Upper lobe of right lung (tissue), 1 donor: ENCODE results near the gene NSF. TPM values are rescaled to one million over a fixed set of nuclear protein-coding genes. Genes with fewer than 3 reads are reported as not detected.

ENCODE experiments used
- ATAC-seq: fragments of 200-7000 bp; cut with Tn5 transposase; one replicate; pipeline ENCODE4 v1.9.1; 2020; ENCODE audit warnings: mild to moderate bottlenecking, moderate library complexity
- DNase-seq: peaks from one replicate; pipeline ENCODE4 v3.0.0-alpha.2; 2020
- H3K27ac ChIP-seq: fragments of 200-600 bp; one replicate; pipeline ENCODE4 v1.8.0; 2022
- H3K27me3 ChIP-seq: fragments of 200-600 bp; one replicate; pipeline ENCODE4 v1.8.0; 2022; ENCODE audit warnings: mild to moderate bottlenecking
- H3K36me3 ChIP-seq: fragments of 200-600 bp; one replicate; pipeline ENCODE4 v1.8.0; 2022
- H3K4me1 ChIP-seq: fragments of 200-600 bp; one replicate; pipeline ENCODE4 v1.8.0; 2022
- H3K4me3 ChIP-seq: fragments of 200-600 bp; one replicate; pipeline ENCODE4 v1.8.0; 2022; ENCODE audit warnings: mild to moderate bottlenecking
- H3K9me3 ChIP-seq: fragments of 200-600 bp; one replicate; pipeline ENCODE4 v1.8.0; 2022
- CTCF ChIP-seq: fragments of 200-600 bp; IDR thresholded peaks from one replicate; pipeline ENCODE4 v1.8.0; 2022; ENCODE audit warnings: antibody characterized with exemption
- intact Hi-C: fragments of 100-400 bp; cut with DNase I; formaldehyde crosslinking; loops from one replicate; pipeline ENCODE4 v1.11.0; 2022
- total RNA-seq: library from RNA; stranded (reverse); fragmentation: NEBNext Ultra II Directional; extraction: Animal tissue kit (Norgen Biotek cat#: 25700); gene quantifications from one replicate; pipeline ENCODE4 v1.2.1, GENCODE V29; 2021
- donor health status: DM: no; HTN: yes; CAD: no; lungs with severe emphysema.

The NSF gene
- total RNA-seq, 1 donor from 2014 or later = 49.6 TPM

GRCh38 chr17:46770818-46771560, 180.5 kb downstream of the NSF start:
- H3K27me3 ChIP-seq = peaks cover 8% of the 10 kb centered on the region
- no peak for TF ChIP-seq CTCF
- no peaks in the 10 kb centered on the region for H3K36me3 ChIP-seq
- no peaks in the 10 kb centered on the region for H3K9me3 ChIP-seq
- H3K4me1 ChIP-seq = peaks cover 7% of the 10 kb centered on the region
- intact Hi-C loops = no loop called here
- H3K4me3 ChIP-seq = peak overlapping the region; percentile 51
- H3K27ac ChIP-seq = peak overlapping the region; percentile 42
- peak; percentile 80 for DNase-seq
- ATAC-seq = peak; percentile 67

GRCh38 chr17:46771561-46772474, 181.3 kb downstream of the NSF start:
- Histone ChIP-seq H3K4me1 (peaks cover 7% of the 10 kb centered on the region), H3K27ac (peak overlapping the region; percentile 47), H3K36me3 (no peaks in the 10 kb centered on the region), H3K9me3 (no peaks in the 10 kb centered on the region), H3K27me3 (peaks cover 8% of the 10 kb centered on the region), H3K4me3 (peak overlapping the region; percentile 57)
- intact Hi-C loops = no loop called here
- no peak for TF ChIP-seq CTCF
- ATAC-seq = peak; percentile 52
- peak; percentile 85 for DNase-seq

- ATAC-seq (no peak), DNase-seq (no peak)
- no peaks in the 10 kb centered on the region for H3K9me3 ChIP-seq
- H3K4me3 ChIP-seq = peak overlapping the region; percentile 57
- TF ChIP-seq CTCF = no peak
- intact Hi-C loops = no loop called here
- no peaks in the 10 kb centered on the region for H3K36me3 ChIP-seq
- H3K27ac ChIP-seq = peak overlapping the region; percentile 47
- peaks cover 7% of the 10 kb centered on the region for H3K4me1 ChIP-seq
- H3K27me3 ChIP-seq = peaks cover 8% of the 10 kb centered on the region
These were observed 182.2 kb downstream of the NSF start for GRCh38 chr17:46772475-46773220.

- Histone ChIP-seq H3K27me3 (peaks cover 8% of the 10 kb centered on the region), H3K27ac (no peak overlapping the region), H3K4me3 (no peak overlapping the region), H3K4me1 (peaks cover 7% of the 10 kb centered on the region), H3K9me3 (no peaks in the 10 kb centered on the region), H3K36me3 (no peaks in the 10 kb centered on the region)
- intact Hi-C loops = no loop called here
- TF ChIP-seq CTCF = no peak
- DNase-seq = no peak
- ATAC-seq = no peak
These were observed 182.7 kb downstream of the NSF start for GRCh38 chr17:46773221-46773605.

GRCh38 chr17:46773676-46774075, 183.2 kb downstream of the NSF start:
- Histone ChIP-seq H3K27ac (no peak overlapping the region), H3K4me3 (no peak overlapping the region), H3K36me3 (no peaks in the 10 kb centered on the region), H3K27me3 (peaks cover 8% of the 10 kb centered on the region), H3K4me1 (peaks cover 7% of the 10 kb centered on the region), H3K9me3 (no peaks in the 10 kb centered on the region)
- intact Hi-C loops = no loop called here
- no peak for TF ChIP-seq CTCF
- DNase-seq (no peak), ATAC-seq (no peak)
